ENCODE measurements around the gene NANOS3.

GRCh38 chr19:13842291-13843103, 34.4 kb upstream of the NANOS3 start:
- TF ChIP-seq GATA2 (IDR thresholded peaks at IDR 0.05; ENCODE audit: low read depth, low read length) (no peak), GATA3 (IDR thresholded peaks at IDR 0.05; ENCODE audit: low read depth, low read length) (no peak)
